HG02970 (cell line): ENCODE data around the gene SEC14L1.

Experiments
- ATAC-seq: cut with Tn5 transposase; IDR thresholded peaks from one replicate; pipeline ENCODE4 v1.9.1; 2021; ENCODE audit warnings: mild to moderate bottlenecking, moderate library complexity, moderate number of reproducible peaks; ENCODE audit not compliant: unreplicated experiment, low FRiP score

SEC14L1 gene

GRCh38 chr17:77210946-77211541, 70.3 kb downstream of the SEC14L1 start:
- no peak for ATAC-seq

GRCh38 chr17:77211681-77212080, 70.9 kb downstream of the SEC14L1 start:
- ATAC-seq, result no peak

GRCh38 chr17:77212081-77212832, 71.5 kb downstream of the SEC14L1 start:
- ATAC-seq, result no peak

- ATAC-seq, result no peak
Observed at GRCh38 chr17:77212833-77213777, 72.3 kb downstream of the SEC14L1 start.

GRCh38 chr17:77213778-77214132, 73.0 kb downstream of the SEC14L1 start:
- no peak for ATAC-seq

- no peak for ATAC-seq
Observed at GRCh38 chr17:77214328-77214727, 73.6 kb downstream of the SEC14L1 start.

- no peak for ATAC-seq
Observed at GRCh38 chr17:77214743-77215142, 74.0 kb downstream of the SEC14L1 start.

GRCh38 chr17:77215281-77215680, 74.5 kb downstream of the SEC14L1 start:
- ATAC-seq, result no peak

- no peak for ATAC-seq
Observed at GRCh38 chr17:77216486-77216885, 75.7 kb downstream of the SEC14L1 start.

- ATAC-seq, result no peak
Observed at GRCh38 chr17:77217123-77217522, 76.4 kb downstream of the SEC14L1 start.

GRCh38 chr17:77217566-77217965, 76.8 kb downstream of the SEC14L1 start:
- no peak for ATAC-seq

- no peak for ATAC-seq
Observed at GRCh38 chr17:77218902-77219301, 78.1 kb downstream of the SEC14L1 start.

- no peak for ATAC-seq
Observed at GRCh38 chr17:77222356-77222755, 81.6 kb downstream of the SEC14L1 start.

GRCh38 chr17:77223642-77224420, 83.1 kb downstream of the SEC14L1 start:
- ATAC-seq, result no peak

- no peak for ATAC-seq
Observed at GRCh38 chr17:77225265-77225664, 84.5 kb downstream of the SEC14L1 start.

- ATAC-seq, result no peak
Observed at GRCh38 chr17:77227461-77228240, 86.9 kb downstream of the SEC14L1 start.

- no peak for ATAC-seq
Observed at GRCh38 chr17:77228241-77228752, 87.5 kb downstream of the SEC14L1 start.

- ATAC-seq, result no peak
Observed at GRCh38 chr17:77228816-77229215, 88.0 kb downstream of the SEC14L1 start.

- no peak for ATAC-seq
Observed at GRCh38 chr17:77229786-77230435, 89.1 kb downstream of the SEC14L1 start.
